Lung (tissue), 12 donors: ENCODE results near the gene ZNF205. TPM values are rescaled to one million over a fixed set of nuclear protein-coding genes. Genes with fewer than 3 reads are reported as not detected.

ENCODE experiments used
- ATAC-seq: fragments of 200-7000 bp; cut with Tn5 transposase; one replicate; pipeline ENCODE4 v1.9.1; 2020; ENCODE audit warnings: moderate number of reproducible peaks; ENCODE audit not compliant: insufficient read depth, low FRiP score
- DNase-seq, 3 donors: peaks; one replicate each; pipeline ENCODE4 v3.0.0-alpha.2; 2013 to 2017
- H3K27ac ChIP-seq, 2 donors: one replicate each; pipeline ENCODE4 v1.5.1; 2013; ENCODE audit warnings: mild to moderate bottlenecking in 2 of 2, moderate library complexity in 2 of 2, control low read depth in 1 of 2, inconsistent platforms in 1 of 2, low read depth in 1 of 2, low read length in 1 of 2
- H3K27me3 ChIP-seq, 3 donors: one replicate each; pipeline ENCODE4 v1.5.1; 2013; ENCODE audit warnings: low read length in 2 of 3; ENCODE audit not compliant: control insufficient read depth in 3 of 3, insufficient read depth in 3 of 3
- H3K36me3 ChIP-seq, 4 donors: one replicate each; pipeline ENCODE4 v1.5.1; 2013; ENCODE audit warnings: low read length in 4 of 4, mild to moderate bottlenecking in 1 of 4, moderate library complexity in 1 of 4; ENCODE audit not compliant: control insufficient read depth in 4 of 4, insufficient read depth in 4 of 4
- H3K4me1 ChIP-seq, 5 donors: one replicate each; pipeline ENCODE4 v1.5.1; 2013; ENCODE audit warnings: low read length in 5 of 5, mild to moderate bottlenecking in 2 of 5, moderate library complexity in 1 of 5; ENCODE audit not compliant: control insufficient read depth in 5 of 5, insufficient read depth in 5 of 5
- H3K4me3 ChIP-seq: one replicate; pipeline ENCODE4 v1.5.1; 2013; ENCODE audit warnings: mild to moderate bottlenecking, control low read depth, moderate library complexity
- H3K9ac ChIP-seq, 2 donors: one replicate each; pipeline ENCODE4 v1.5.1; 2013; ENCODE audit warnings: low read length in 2 of 2, control low read depth in 1 of 2; ENCODE audit not compliant: insufficient read depth in 1 of 2
- H3K9me3 ChIP-seq, 4 donors: one replicate each; pipeline ENCODE4 v1.5.1; 2013; ENCODE audit warnings: low read length in 3 of 4, mild to moderate bottlenecking in 1 of 4, moderate library complexity in 1 of 4; ENCODE audit not compliant: control insufficient read depth in 4 of 4, insufficient read depth in 3 of 4
- CTCF ChIP-seq: IDR thresholded peaks from 2 replicates; pipeline ENCODE4 v1.5.1; 2012; ENCODE audit warnings: mild to moderate bottlenecking; ENCODE audit errors: control extremely low read depth, extremely low read depth
- WGBS, 2 donors: extraction: QIAGEN DNeasy Blood & Tissue Kit; methylation state at CpG; one replicate each; pipeline ENCODE4 v1.1.7; 2013; 5-methylcytosine and 5-hydroxymethylcytosine counted together
- polyA plus RNA-seq, 2 donors: library from polyadenylated mRNA; stranded (reverse); fragments of 200-250 nt; gene quantifications; one replicate each; pipeline ENCODE4 v1.2.1, GENCODE V29; 2013
- total RNA-seq, 2 donors: library from RNA; depleted of rRNA in 1 of 2; stranded (reverse); fragments of >200 nt in 1 of 2; gene quantifications; one replicate each; pipeline ENCODE4 v1.2.1, GENCODE V29; 2014 to 2021
- donor health status: control.
- donor health status: control.
- donor health status: Bipolar disorder and iron deficiency.
- donor health status: healthy.
- donor health status: DM: yes; HTN: yes; CAD: no.

Gene ZNF205
- total and polyA plus RNA-seq, 4 donors: 9.8 to 33.0 (median 11.5) TPM

DNA sequence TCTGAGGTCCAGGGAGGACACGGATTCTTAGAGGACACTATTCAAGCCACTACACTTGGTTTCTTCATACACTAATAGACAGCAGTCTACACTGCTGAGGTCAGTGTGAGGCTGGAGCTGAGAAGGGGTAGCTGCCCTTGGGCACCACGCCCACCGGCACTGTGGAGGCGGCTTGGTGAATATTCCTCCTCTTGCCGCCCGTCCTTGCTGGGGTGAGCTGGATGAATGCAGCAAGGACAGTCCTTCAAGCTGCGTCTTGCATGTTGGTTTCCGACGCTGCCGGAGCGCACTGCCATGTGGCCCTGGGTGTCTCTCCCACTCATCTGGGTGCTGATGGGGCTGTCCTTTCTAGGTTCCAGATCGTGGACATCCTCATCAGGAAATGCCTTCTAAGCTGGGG lies 2.6 kb downstream of the ZNF205 start:
- DNase-seq (no peak), ATAC-seq (no peak)
- Histone ChIP-seq H3K36me3 (peaks cover 5 to 29% (median 7%) of the 10 kb centered on the region in 4 donors), H3K27ac (no peak overlapping the region), H3K9ac (no peak overlapping the region), H3K4me3 (no peak overlapping the region), H3K4me1 (peaks cover 5 to 19% (median 9%) of the 10 kb centered on the region in 5 donors), H3K9me3 (no peaks in the 10 kb centered on the region), H3K27me3 (no peaks in the 10 kb centered on the region)
- TF ChIP-seq CTCF: no peak
- WGBS, 2 donors: 93 to 94% methylated on average over 12 of the region's 12 CpGs

DNA sequence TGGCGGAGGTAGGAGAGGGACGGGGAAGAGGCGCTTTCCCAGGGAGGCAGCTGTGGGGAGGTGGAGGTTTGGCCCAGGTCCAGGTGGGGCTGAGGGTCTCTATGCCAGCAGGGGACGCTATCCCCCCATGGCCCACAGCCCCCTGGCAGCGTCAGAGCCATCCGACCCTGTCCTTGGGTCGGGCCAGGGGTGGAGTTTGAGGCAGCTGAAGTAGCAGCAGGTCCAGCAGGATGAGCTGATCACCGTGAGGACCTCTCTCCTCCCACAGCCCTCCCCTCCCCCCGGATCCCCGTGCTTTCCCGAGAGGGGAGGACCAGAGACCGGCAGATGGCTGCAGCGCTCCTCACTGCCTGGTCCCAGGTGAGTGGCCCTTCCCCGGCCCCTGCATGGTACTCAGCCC lies 3.2 kb downstream of the ZNF205 start:
- no peak for ATAC-seq

DNA sequence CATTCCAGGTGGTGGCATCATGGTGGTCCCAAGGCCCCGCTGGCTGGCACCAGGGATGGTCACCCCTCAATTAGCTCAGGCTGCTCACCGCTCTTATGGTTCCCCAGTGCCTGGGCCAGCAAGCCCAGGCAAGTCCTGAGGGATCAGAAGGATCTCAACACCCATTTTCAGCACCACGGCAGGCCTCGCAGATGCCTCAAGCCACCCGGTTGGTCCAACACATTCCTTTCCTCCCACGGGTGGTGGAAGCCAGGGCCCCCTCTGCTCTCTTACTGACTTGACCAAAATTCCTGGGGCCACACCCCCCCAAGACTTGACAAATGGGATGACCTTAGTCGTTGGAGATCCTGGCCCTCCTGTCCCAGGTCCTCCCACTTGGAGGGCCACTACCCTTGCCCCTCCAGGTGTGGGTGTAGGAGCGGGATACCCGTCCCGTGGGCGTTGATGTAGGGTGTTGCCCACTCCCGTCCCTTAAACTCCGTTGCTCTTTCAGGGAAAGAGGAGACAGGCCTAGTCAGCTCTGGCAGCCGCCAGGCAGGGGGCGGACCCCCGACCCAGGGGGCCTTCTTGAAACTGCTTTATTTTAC lies 5.9 kb downstream of the ZNF205 start:
- no peak for TF ChIP-seq CTCF
- no peak overlapping the region for H3K27ac ChIP-seq
- ATAC-seq (no peak), DNase-seq (no peak)
- WGBS, 2 donors: 90 to 95% methylated on average over 16 of the region's 16 CpGs
- no peaks in the 10 kb centered on the region for H3K27me3 ChIP-seq
- no peak overlapping the region for H3K4me3 ChIP-seq
- no peaks in the 10 kb centered on the region for H3K9me3 ChIP-seq
- H3K36me3 ChIP-seq: peaks cover 5 to 36% (median 7%) of the 10 kb centered on the region in 4 donors
- no peak overlapping the region for H3K9ac ChIP-seq
- peaks cover 2 to 10% (median 8%) of the 10 kb centered on the region in 5 donors for H3K4me1 ChIP-seq

More for the DNA sequence above, 3.2 kb downstream of the ZNF205 start:
- H3K9me3 ChIP-seq: no peaks in the 10 kb centered on the region
- no peaks in the 10 kb centered on the region for H3K27me3 ChIP-seq
- no peak for TF ChIP-seq CTCF
- 77 to 89% methylated on average over 13 to 14 of the region's 14 CpGs for WGBS, 2 donors
- H3K4me3 ChIP-seq: no peak overlapping the region
- DNase-seq: no peak
- H3K9ac ChIP-seq: no peak overlapping the region
- H3K4me1 ChIP-seq: peaks cover 5 to 19% (median 9%) of the 10 kb centered on the region in 5 donors
- peaks cover 5 to 33% (median 7%) of the 10 kb centered on the region in 4 donors for H3K36me3 ChIP-seq
- H3K27ac ChIP-seq: no peak overlapping the region

DNA sequence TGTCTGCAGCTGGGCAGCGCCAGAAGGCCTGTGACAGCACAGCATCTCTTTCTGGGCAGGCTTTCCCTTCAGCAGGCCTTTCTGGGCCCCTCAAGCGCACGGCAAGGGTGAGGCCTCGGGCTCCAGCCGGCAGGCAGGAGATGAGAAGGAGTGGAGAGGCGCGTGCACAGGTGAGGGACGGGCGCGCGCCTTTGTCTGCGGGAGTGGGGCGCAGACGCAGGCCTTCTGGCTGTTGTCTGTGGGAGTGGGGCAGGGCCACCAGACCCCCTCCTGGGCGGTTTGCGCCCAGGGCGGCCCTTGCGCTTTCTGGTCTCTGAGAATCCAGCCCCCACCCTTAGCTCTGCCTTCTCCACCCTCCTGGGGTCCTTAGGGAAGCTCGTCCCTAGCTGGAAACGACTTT lies 6.5 kb downstream of the ZNF205 start:
- DNase-seq (no peak), ATAC-seq (no peak)
- WGBS, 2 donors: 94 to 97% methylated on average over 20 of the region's 20 CpGs
- Histone ChIP-seq H3K27ac (no peak overlapping the region), H3K9ac (no peak overlapping the region), H3K4me3 (no peak overlapping the region), H3K27me3 (no peaks in the 10 kb centered on the region), H3K9me3 (no peaks in the 10 kb centered on the region), H3K36me3 (peaks cover 5 to 36% (median 7%) of the 10 kb centered on the region in 4 donors), H3K4me1 (peaks cover 0 to 9% (median 4%) of the 10 kb centered on the region in 5 donors)
- no peak for TF ChIP-seq CTCF
